PC-9 (cell line): ENCODE data around the gene TRMT112. TPM values are rescaled to one million over a fixed set of nuclear protein-coding genes. Genes with fewer than 3 reads are reported as not detected.
A peak's percentile ranks its signal among the peaks of the same experiment; 100 is the strongest.
"Not testable (repeated sequence)": the region's sequence is repeated elsewhere in the genome, so short reads cannot be mapped to it uniquely, and the experiment has no call there.

Experiments used
- BruUV-seq: library from RNA; stranded (reverse); fragments of 400-500 nt; replicated peaks from 2 replicates; lab custom pipeline; 2021; lab: Mats Ljungman, UMichigan
- CTCF ChIA-PET: fragments of 300-600 bp; sonication (Branson Sonifier 250); formaldehyde crosslinking; loops from one replicate; lab custom pipeline; 2022; ENCODE audit warnings: antibody characterized with exemption; lab: Charles Lee
- POLR2A ChIA-PET: fragments of 300-600 bp; sonication (Branson Sonifier 250); formaldehyde crosslinking; loops from one replicate; lab custom pipeline; 2022; ENCODE audit warnings: antibody characterized with exemption; ENCODE audit not compliant: unreplicated experiment; lab: Charles Lee
- DNase-seq, 2 experiments: peaks; one replicate each; pipeline versions ENCODE4 v3.0.0 to v3.0.0-alpha.2; 2015 to 2022; ENCODE audit warnings: mixed read lengths in 1 of 2
- H2AFZ ChIP-seq: fragments of 200-600 bp; sonication (generic); 2 replicates; pipeline ENCODE4 v1.8.1; 2017; ENCODE audit warnings: antibody characterized with exemption
- H3F3A ChIP-seq: fragments of 200-600 bp; sonication (generic); 2 replicates; pipeline ENCODE4 v1.8.1; 2017; ENCODE audit warnings: antibody characterized with exemption, mild to moderate bottlenecking, low read depth; ENCODE audit not compliant: insufficient read depth
- H3K27ac ChIP-seq: fragments of 200-600 bp; sonication (generic); 2 replicates; pipeline ENCODE4 v1.6.1; 2016; ENCODE audit warnings: mixed run types
- H3K27me3 ChIP-seq: fragments of 200-600 bp; sonication (generic); 2 replicates; pipeline ENCODE4 v1.6.1; 2016; ENCODE audit warnings: low read depth, mixed run types; ENCODE audit not compliant: insufficient read depth
- H3K36me3 ChIP-seq: fragments of 200-600 bp; sonication (generic); 2 replicates; pipeline ENCODE4 v1.6.1; 2016; ENCODE audit warnings: low read depth, mixed run types
- H3K4me1 ChIP-seq: fragments of 200-600 bp; sonication (generic); replicated peaks from 2 replicates; pipeline ENCODE4 v1.6.1; 2016; ENCODE audit warnings: mixed run types; ENCODE audit not compliant: insufficient read depth
- H3K4me2 ChIP-seq: fragments of 200-600 bp; sonication (generic); 2 replicates; pipeline ENCODE4 v1.6.1; 2017; ENCODE audit warnings: mixed run types
- H3K4me3 ChIP-seq: fragments of 200-600 bp; sonication (generic); 2 replicates; pipeline ENCODE4 v1.6.1; 2016; ENCODE audit warnings: mixed run types
- H3K79me2 ChIP-seq: fragments of 200-600 bp; sonication (generic); 2 replicates; pipeline ENCODE4 v1.6.1; 2017; ENCODE audit warnings: low read depth, mixed run types
- H3K9me2 ChIP-seq: fragments of 200-600 bp; sonication (generic); 2 replicates; pipeline ENCODE4 v1.8.1; 2017; ENCODE audit warnings: mild to moderate bottlenecking; ENCODE audit not compliant: insufficient read depth
- H3K9me3 ChIP-seq: fragments of 200-600 bp; sonication (generic); 2 replicates; pipeline ENCODE4 v1.8.1; 2016; ENCODE audit warnings: low read depth; ENCODE audit not compliant: insufficient read depth
- H4K20me1 ChIP-seq: fragments of 200-600 bp; sonication (generic); 2 replicates; pipeline ENCODE4 v1.8.1; 2017; ENCODE audit not compliant: insufficient read depth
- CTCF ChIP-seq: fragments of 200-600 bp; sonication (generic); conservative IDR thresholded peaks from 2 replicates; pipeline ENCODE4 v1.6.1; 2017; ENCODE audit warnings: mixed run types, antibody characterized with exemption, mild to moderate bottlenecking, moderate library complexity
- EZH2 ChIP-seq: fragments of 200-600 bp; sonication (generic); IDR thresholded peaks from 2 replicates; pipeline ENCODE4 v1.8.0; 2017; ENCODE audit warnings: antibody characterized with exemption, low read depth
- intact Hi-C: fragments of 100-400 bp; cut with micrococcal nuclease; formaldehyde crosslinking; loops from one replicate; pipeline ENCODE4 v1.10.0; 2022; ENCODE audit not compliant: unreplicated experiment
- total RNA-seq: library from RNA; stranded (reverse); gene quantifications from 2 replicates; pipeline ENCODE4 v1.2.3, GENCODE V29; 2021

Gene TRMT112
- total RNA-seq, 1 experiment from 2014 or later, result 275 TPM

GRCh38 chr11:64317961-64318765, 804 bp upstream of the TRMT112 start, which contains the start of gene PRDX5:
Gene PRDX5, plus strand, starts transcription at chr11:64318121. Its CDS starts 95 bp downstream, at chr11:64318216.
- no peaks in the 10 kb centered on the region for H3K9me3 ChIP-seq
- ChIA-PET POLR2A (interaction anchor here (0.6 to 2.0 kb wide), 13 partner anchors 13 to 1653 kb away, joined by 3 to 38 read pairs (median 5); partner anchors contain the start of genes C11orf98, CSKMT, ESRRA and FKBP2), CTCF (interaction anchor here (0.5 to 2.7 kb wide), 22 partner anchors 13 to 425 kb away, joined by 3 to 87 read pairs (median 5); partner anchors contain the start of gene ESRRA)
- H3K9me2 ChIP-seq, result no peaks in the 10 kb centered on the region
- H3K27ac ChIP-seq, result peak within 1 kb of the TSS; percentile 87
- no peaks in the 10 kb centered on the region for H3K27me3 ChIP-seq
- H3K4me3 ChIP-seq, result peak within 1 kb of the TSS; percentile 69
- BruUV-seq, result no TSS peak
- H3K79me2 ChIP-seq, result peaks cover 48% of the 10 kb centered on the region
- peak within 1 kb of the TSS; percentile 71 for H2AFZ ChIP-seq
- H3K4me2 ChIP-seq, result peak within 1 kb of the TSS; percentile 79
- H4K20me1 ChIP-seq, result peaks cover 5% of the 10 kb centered on the region; the same call in 1 of the 2 replicates
- peak; percentile 92 to 99 for DNase-seq
- peaks cover 65% of the 10 kb centered on the region for H3F3A ChIP-seq
- H3K36me3 ChIP-seq, result peaks cover 7% of the 10 kb centered on the region; the same call in 1 of the 2 replicates
- intact Hi-C loops, result loop anchor here (1.0 to 2.0 kb wide), 7 partner anchors 13 to 335 kb away; partner anchors contain the start of genes ESRRA and FKBP2
- H3K4me1 ChIP-seq, result peaks cover 47% of the 10 kb centered on the region
- TF ChIP-seq EZH2 (no peak), CTCF (peak; percentile 39; the same call in 1 of the 2 replicates)

- DNase-seq, result peak; percentile 70 to 78
- Histone ChIP-seq H4K20me1 (peaks cover 5% of the 10 kb centered on the region; the same call in 1 of the 2 replicates), H3K27ac (peak overlapping the region; percentile 87), H3F3A (peaks cover 72% of the 10 kb centered on the region), H2AFZ (peak overlapping the region; percentile 71), H3K36me3 (peaks cover 7% of the 10 kb centered on the region; the same call in 1 of the 2 replicates), H3K9me3 (no peaks in the 10 kb centered on the region), H3K4me2 (peak overlapping the region; percentile 79), H3K4me3 (peak overlapping the region; percentile 69), H3K9me2 (no peaks in the 10 kb centered on the region), H3K4me1 (peaks cover 43% of the 10 kb centered on the region), H3K27me3 (no peaks in the 10 kb centered on the region), H3K79me2 (peaks cover 59% of the 10 kb centered on the region)
- CTCF ChIA-PET, result interaction anchor here (0.5 to 2.7 kb wide), 11 partner anchors 16 to 820 kb away, joined by 3 to 87 read pairs (median 10); no protein-coding TSS in a partner anchor
- TF ChIP-seq CTCF (peak; percentile 58), EZH2 (no peak)
- BruUV-seq, result TSS peak; percentile 99
- POLR2A ChIA-PET, result interaction anchor here (0.6 to 2.0 kb wide), 8 partner anchors 15 to 80 kb away, joined by 3 to 38 read pairs (median 6); no protein-coding TSS in a partner anchor
- intact Hi-C loops, result loop anchor here (1.0 to 2.0 kb wide), 3 partner anchors 16 to 76 kb away; partner anchors contain the start of gene FKBP2
These were observed 561 bp downstream of the TRMT112 start for GRCh38 chr11:64316672-64317324.

- peak overlapping the region; percentile 87 for H3K27ac ChIP-seq
- POLR2A ChIA-PET, result interaction anchor here (0.7 kb wide), 1 partner anchor 39 kb away, joined by 3 read pairs; no protein-coding TSS in a partner anchor
- H3K4me2 ChIP-seq, result peak overlapping the region; percentile 79
- intact Hi-C loops, result loop anchor here (2.0 kb wide), 1 partner anchor 75 kb away; the partner anchor contains the start of gene FKBP2
- not testable (repeated sequence) for H3K9me2 ChIP-seq, H3K36me3 ChIP-seq, H3K9me3 ChIP-seq, H3K27me3 ChIP-seq, H2AFZ ChIP-seq, BruUV-seq, H4K20me1 ChIP-seq
- H3F3A ChIP-seq, result peaks cover 66% of the 10 kb centered on the region
- CTCF ChIA-PET, result interaction anchor here (0.5 to 2.7 kb wide), 3 partner anchors 26 to 1829 kb away, joined by 3 to 87 read pairs (median 3); no protein-coding TSS in a partner anchor
- H3K4me1 ChIP-seq, result peaks cover 34% of the 10 kb centered on the region
- DNase-seq, result peak in 1 of 2 experiments; percentile 26
- H3K79me2 ChIP-seq, result peaks cover 65% of the 10 kb centered on the region
- peak overlapping the region; percentile 69 for H3K4me3 ChIP-seq
These were observed 1.5 kb downstream of the TRMT112 start for GRCh38 chr11:64315667-64316526.
